ENCODE results near the gene PIP5K1B.

GRCh38 chr9:68981789-68982188, 276.7 kb downstream of the PIP5K1B start:
- no peak for TF ChIP-seq CTCF (IDR thresholded peaks at IDR 0.05; ENCODE audit: borderline replicate concordance, extremely low read depth, low read length, poor library complexity, severe bottlenecking)
- TF ChIP-seq EZH2 (IDR thresholded peaks at IDR 0.05; ENCODE audit: borderline replicate concordance, low read depth, low read length, severe bottlenecking): no peak
